D341Med (cell line): ENCODE data around the gene CHST15.
A peak's percentile ranks its signal among the peaks of the same experiment; 100 is the strongest.

Experiments used
- DNase-seq: peaks from one replicate; pipeline ENCODE4 v3.0.0; 2012; ENCODE audit warnings: low spot score

CHST15 gene

GRCh38 chr10:124010563-124011131, 82.8 kb downstream of the CHST15 start:
- DNase-seq = no peak

GRCh38 chr10:124010024-124010423, 83.4 kb downstream of the CHST15 start:
- no peak for DNase-seq

GRCh38 chr10:124009231-124010015, 84.0 kb downstream of the CHST15 start:
- DNase-seq = no peak

- DNase-seq = no peak
Observed at GRCh38 chr10:124008681-124009080, 84.7 kb downstream of the CHST15 start.

- DNase-seq = no peak
Observed at GRCh38 chr10:124008187-124008586, 85.2 kb downstream of the CHST15 start.

- no peak for DNase-seq
Observed at GRCh38 chr10:124007773-124008145, 85.6 kb downstream of the CHST15 start.

GRCh38 chr10:124007102-124007772, 86.2 kb downstream of the CHST15 start:
- DNase-seq = no peak

GRCh38 chr10:124006526-124006925, 86.9 kb downstream of the CHST15 start:
- DNase-seq = no peak

- no peak for DNase-seq
Observed at GRCh38 chr10:124005991-124006392, 87.4 kb downstream of the CHST15 start.

- no peak for DNase-seq
Observed at GRCh38 chr10:124005091-124005490, 88.3 kb downstream of the CHST15 start.

- no peak for DNase-seq
Observed at GRCh38 chr10:124004663-124005004, 88.8 kb downstream of the CHST15 start.

GRCh38 chr10:124003871-124004662, 89.3 kb downstream of the CHST15 start:
- DNase-seq = no peak

GRCh38 chr10:124003481-124003870, 89.9 kb downstream of the CHST15 start:
- DNase-seq = no peak

GRCh38 chr10:124003070-124003419, 90.4 kb downstream of the CHST15 start:
- DNase-seq = peak; percentile 1

GRCh38 chr10:124002391-124003069, 90.9 kb downstream of the CHST15 start:
- peak; percentile 1 for DNase-seq

GRCh38 chr10:124001391-124002148, 91.8 kb downstream of the CHST15 start:
- DNase-seq = peak; percentile 1

- DNase-seq = peak; percentile 1
Observed at GRCh38 chr10:124000792-124001201, 92.6 kb downstream of the CHST15 start.

- DNase-seq = peak; percentile 2
Observed at GRCh38 chr10:123999956-124000615, 93.3 kb downstream of the CHST15 start.

- peak; percentile 1 for DNase-seq
Observed at GRCh38 chr10:123999261-123999660, 94.1 kb downstream of the CHST15 start.
